ENCODE results near the gene TGFBR3L. TPM values are rescaled to one million over a fixed set of nuclear protein-coding genes. Genes with fewer than 3 reads are reported as not detected.

The TGFBR3L gene
- total and polyA plus RNA-seq, 10 of the 15 experiments (the other 5 are each of a cell fraction or from before 2014, with no cell fraction given): 0.20 to 0.23 TPM; not detected in 8

DNA sequence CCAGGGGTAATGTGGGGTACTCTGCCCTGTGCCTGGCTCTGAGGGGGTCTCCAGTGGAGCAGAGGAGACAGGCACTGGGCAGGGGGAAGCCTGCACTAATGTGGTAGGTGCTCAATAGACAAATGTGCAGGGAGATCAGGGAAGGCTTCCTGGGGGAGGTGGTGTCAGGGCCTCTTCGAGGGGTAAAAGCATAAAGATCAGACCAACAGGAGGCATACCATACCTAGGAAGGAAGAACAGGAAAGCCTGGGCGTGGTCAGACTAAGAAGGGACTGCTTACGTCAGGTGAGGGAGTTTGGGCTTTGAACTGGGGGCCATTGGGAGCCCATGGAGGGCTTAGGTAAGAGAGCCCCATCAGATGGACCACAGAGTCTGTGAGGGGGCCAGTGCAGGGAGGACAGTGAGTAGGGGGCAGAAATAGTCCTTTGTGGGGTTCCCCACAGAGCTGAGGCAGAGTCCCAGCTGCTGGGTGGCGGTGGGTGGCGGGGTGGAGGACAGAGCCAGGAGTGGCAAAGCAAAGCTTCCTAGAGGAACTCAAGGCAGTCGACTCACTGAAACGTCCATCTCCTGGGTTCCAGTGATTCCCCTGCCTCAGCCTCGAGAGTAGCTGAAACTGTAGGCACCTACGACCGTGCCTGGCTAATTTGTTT is 49.2 kb upstream of the TGFBR3L start (continued):
- TF ChIP-seq HCFC1 (IDR thresholded peaks at IDR 0.05; ENCODE audit: low read length): no peak
- TF ChIP-seq EZH2 (IDR thresholded peaks at IDR 0.05; ENCODE audit: borderline replicate concordance, control insufficient read depth, low read depth, low read length): no peak
- no peak for TF ChIP-seq BACH1 (IDR thresholded peaks at IDR 0.05; ENCODE audit: borderline replicate concordance)
- no peak for TF ChIP-seq POU2F2 (IDR thresholded peaks at IDR 0.05; ENCODE audit: borderline replicate concordance, low read depth, low read length)

DNA sequence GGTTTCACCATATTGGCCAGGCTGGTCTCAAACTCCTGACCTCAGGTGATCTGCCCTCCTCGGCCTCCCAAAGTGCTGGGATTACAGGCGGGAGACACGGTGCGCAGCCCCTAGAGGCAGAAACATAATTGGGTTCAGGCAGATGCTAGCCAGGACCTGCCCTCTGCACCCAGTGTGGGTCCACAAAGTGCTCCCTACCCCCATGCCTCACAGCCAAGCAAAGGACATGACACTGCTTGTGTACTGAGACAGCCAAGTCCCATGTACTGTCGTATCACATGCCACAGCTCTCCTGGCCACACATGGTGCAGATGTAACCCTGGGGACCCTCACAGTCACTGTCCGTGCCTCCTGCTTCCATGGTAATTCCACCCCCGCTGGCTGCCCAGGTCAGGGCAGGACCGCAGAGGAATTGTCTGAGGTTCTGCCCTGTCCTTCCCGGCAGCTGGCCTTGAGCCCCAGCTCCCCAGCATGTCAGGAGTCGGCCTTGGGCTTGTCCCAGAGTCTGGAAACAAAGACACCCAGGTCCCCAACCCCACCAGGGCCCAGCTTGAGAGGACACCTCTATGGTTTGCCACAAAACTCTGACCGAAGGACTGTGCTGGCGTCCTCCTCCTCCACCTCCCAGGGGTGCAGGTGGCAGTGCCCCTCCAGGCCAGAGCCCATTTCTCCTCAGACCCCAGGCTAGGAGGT is 48.1 kb upstream of the TGFBR3L start:
- ChIA-PET RAD21 (ENCODE audit: unreplicated experiment) (no interaction called here), CTCF (interaction anchor here (0.8 kb wide), 1 partner anchor 35 kb away, joined by 4 read pairs; no protein-coding TSS in a partner anchor), SMC1A (ENCODE audit: uncharacterized antibody, unreplicated experiment) (no interaction called here), POLR2A (interaction anchor here (0.6 kb wide), 1 partner anchor 289 kb away, joined by 3 read pairs; no protein-coding TSS in a partner anchor)
- no TSS peak for BruUV-seq (replicated peaks)
- Histone ChIP-seq H3K27me3 (replicated peaks in 1 of 2; ENCODE audit: control insufficient read depth in 2 of 2, insufficient read depth in 2 of 2, low read length in 1 of 2) (peaks cover 2 to 11% of the 10 kb centered on the region in 2 experiments; a peak in 3 of 4 replicates), H4K20me1 (ENCODE audit: control insufficient read depth, insufficient read depth) (no peaks in the 10 kb centered on the region), H3K4me2 (ENCODE audit: control insufficient read depth, insufficient read depth) (no peak overlapping the region), H3K27ac (ENCODE audit: control insufficient read depth, insufficient read depth) (no peak overlapping the region), H3K9ac (ENCODE audit: control insufficient read depth, insufficient read depth, low read length) (no peak overlapping the region), H3K4me1 (ENCODE audit: control insufficient read depth, insufficient read depth, low read length) (peaks cover 19% of the 10 kb centered on the region; the same call in 1 of the 2 replicates), H3K4me3 (no peak overlapping the region), H3K79me2 (ENCODE audit: control insufficient read depth, insufficient read depth, low read length) (no peaks in the 10 kb centered on the region), H3K36me3 (ENCODE audit: control insufficient read depth in 2 of 2, insufficient read depth in 2 of 2, low read length in 1 of 2) (no peaks in the 10 kb centered on the region), H2AFZ (ENCODE audit: control insufficient read depth, low read depth, low read length) (no peak overlapping the region), H3K9me3 (replicated peaks; ENCODE audit: control insufficient read depth, insufficient read depth, low read length) (no peaks in the 10 kb centered on the region; the same call in 1 of the 3 replicates)
- 62% methylated on average over 12 of the region's 12 CpGs for WGBS (ENCODE audit: insufficient coverage, insufficient replicate concordance, low lambda C conversion rate, missing lambda C conversion rate)
- in situ Hi-C loops (cut with MboI) (no loop called here), intact Hi-C loops (cut with micrococcal nuclease; ENCODE audit: unreplicated experiment) (no loop called here)
- DNase-seq (ENCODE audit: low read depth, low spot score) (no peak), FAIRE-seq (no peak), ATAC-seq (no peak)
- no peak for TF ChIP-seq ZNF622 (IDR thresholded peaks at IDR 0.05)
- TF ChIP-seq FOXM1 (IDR thresholded peaks at IDR 0.05; ENCODE audit: low read depth, low read length): no peak
- TF ChIP-seq, protein P1, sequence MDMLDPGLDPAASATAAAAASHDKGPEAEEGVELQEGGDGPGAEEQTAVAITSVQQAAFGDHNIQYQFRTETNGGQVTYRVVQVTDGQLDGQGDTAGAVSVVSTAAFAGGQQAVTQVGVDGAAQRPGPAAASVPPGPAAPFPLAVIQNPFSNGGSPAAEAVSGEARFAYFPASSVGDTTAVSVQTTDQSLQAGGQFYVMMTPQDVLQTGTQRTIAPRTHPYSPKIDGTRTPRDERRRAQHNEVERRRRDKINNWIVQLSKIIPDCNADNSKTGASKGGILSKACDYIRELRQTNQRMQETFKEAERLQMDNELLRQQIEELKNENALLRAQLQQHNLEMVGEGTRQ (IDR thresholded peaks at IDR 0.05; ENCODE audit: borderline replicate concordance, low read depth, low read length): no peak
- TF ChIP-seq SMC3 (IDR thresholded peaks at IDR 0.05; ENCODE audit: borderline replicate concordance, low read length): no peak
- TF ChIP-seq, protein P2, sequence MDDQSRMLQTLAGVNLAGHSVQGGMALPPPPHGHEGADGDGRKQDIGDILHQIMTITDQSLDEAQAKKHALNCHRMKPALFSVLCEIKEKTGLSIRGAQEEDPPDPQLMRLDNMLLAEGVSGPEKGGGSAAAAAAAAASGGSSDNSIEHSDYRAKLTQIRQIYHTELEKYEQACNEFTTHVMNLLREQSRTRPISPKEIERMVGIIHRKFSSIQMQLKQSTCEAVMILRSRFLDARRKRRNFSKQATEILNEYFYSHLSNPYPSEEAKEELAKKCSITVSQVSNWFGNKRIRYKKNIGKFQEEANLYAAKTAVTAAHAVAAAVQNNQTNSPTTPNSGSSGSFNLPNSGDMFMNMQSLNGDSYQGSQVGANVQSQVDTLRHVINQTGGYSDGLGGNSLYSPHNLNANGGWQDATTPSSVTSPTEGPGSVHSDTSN (IDR thresholded peaks at IDR 0.05; ENCODE audit: insufficient replicate concordance, low read depth, low read length): no peak
- TF ChIP-seq, protein P3, sequence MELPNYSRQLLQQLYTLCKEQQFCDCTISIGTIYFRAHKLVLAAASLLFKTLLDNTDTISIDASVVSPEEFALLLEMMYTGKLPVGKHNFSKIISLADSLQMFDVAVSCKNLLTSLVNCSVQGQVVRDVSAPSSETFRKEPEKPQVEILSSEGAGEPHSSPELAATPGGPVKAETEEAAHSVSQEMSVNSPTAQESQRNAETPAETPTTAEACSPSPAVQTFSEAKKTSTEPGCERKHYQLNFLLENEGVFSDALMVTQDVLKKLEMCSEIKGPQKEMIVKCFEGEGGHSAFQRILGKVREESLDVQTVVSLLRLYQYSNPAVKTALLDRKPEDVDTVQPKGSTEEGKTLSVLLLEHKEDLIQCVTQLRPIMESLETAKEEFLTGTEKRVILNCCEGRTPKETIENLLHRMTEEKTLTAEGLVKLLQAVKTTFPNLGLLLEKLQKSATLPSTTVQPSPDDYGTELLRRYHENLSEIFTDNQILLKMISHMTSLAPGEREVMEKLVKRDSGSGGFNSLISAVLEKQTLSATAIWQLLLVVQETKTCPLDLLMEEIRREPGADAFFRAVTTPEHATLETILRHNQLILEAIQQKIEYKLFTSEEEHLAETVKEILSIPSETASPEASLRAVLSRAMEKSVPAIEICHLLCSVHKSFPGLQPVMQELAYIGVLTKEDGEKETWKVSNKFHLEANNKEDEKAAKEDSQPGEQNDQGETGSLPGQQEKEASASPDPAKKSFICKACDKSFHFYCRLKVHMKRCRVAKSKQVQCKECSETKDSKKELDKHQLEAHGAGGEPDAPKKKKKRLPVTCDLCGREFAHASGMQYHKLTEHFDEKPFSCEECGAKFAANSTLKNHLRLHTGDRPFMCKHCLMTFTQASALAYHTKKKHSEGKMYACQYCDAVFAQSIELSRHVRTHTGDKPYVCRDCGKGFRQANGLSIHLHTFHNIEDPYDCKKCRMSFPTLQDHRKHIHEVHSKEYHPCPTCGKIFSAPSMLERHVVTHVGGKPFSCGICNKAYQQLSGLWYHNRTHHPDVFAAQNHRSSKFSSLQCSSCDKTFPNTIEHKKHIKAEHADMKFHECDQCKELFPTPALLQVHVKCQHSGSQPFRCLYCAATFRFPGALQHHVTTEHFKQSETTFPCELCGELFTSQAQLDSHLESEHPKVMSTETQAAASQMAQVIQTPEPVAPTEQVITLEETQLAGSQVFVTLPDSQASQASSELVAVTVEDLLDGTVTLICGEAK (IDR thresholded peaks at IDR 0.05; ENCODE audit: borderline replicate concordance): no peak
- TF ChIP-seq MXI1 (IDR thresholded peaks at IDR 0.05; ENCODE audit: low read depth, low read length): no peak

Measured in GM12878 (cell line).